Activated effector memory CD4-positive, alpha-beta T cell treated with Interleukin-2 at 50 U/mL for 16 hours (primary cell): ENCODE results near the gene PIH1D1.

Source experiments
- DNase-seq: peaks from one replicate; pipeline ENCODE4 v3.0.0-alpha.2; 2020

Gene PIH1D1

DNA sequence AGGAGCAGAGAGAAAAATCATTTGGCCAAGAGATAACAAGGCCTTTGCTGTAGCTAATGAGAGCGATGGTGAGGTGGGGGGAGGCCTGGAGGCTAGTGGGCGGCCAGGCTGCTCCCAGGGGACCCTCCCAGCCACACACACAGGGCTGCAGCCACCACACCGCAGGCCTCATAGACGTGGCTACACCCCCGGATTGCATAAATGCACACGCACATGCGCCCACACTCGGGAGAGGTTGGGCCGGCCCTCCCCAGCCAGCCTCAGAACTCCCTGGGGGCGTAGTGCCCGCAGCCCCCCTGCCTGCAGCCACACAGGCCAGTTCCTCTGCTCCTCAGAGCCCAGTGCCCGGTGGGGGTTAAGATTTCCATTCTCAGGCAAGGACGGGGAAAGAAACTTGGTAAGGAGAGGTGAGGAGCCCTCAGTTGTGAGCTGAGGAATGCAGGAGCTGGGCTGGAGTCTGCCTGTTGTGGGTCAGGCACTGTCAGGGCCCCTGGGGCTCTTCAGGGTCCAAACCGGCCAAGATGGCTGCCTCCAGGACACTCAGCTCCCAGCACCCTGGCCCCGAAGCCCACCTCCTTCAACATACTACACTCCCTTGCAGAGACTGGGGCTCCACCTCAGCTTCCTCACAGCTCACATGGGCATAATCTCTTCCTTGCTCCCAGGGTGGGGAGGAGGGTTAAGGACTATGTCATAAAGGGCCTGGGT is 36.4 kb downstream of the PIH1D1 start:
- no peak for DNase-seq

DNA sequence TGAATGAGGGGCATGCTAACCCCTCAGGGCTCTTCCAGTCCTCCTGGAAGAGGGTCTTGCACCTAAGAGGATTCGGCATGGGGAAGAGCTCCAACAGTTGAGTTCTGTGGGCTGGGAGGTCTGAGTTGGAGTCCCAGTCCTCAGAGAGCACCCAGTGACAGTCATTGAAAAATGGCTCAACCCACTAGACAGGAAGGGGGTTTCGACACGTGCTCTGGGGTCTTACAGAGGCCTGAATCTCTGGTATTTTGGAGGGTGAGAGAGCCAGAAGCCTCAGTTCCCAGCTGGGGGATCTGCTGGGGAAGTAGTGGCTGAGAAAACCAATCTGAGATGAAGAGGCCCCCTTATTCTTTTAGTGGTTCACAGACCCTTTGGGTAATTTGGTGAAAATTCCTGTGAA is 37.4 kb downstream of the PIH1D1 start:
- no peak for DNase-seq

GRCh38 chr19:49413348-49413747 is 38.3 kb downstream of the PIH1D1 start:
- no peak for DNase-seq

DNA sequence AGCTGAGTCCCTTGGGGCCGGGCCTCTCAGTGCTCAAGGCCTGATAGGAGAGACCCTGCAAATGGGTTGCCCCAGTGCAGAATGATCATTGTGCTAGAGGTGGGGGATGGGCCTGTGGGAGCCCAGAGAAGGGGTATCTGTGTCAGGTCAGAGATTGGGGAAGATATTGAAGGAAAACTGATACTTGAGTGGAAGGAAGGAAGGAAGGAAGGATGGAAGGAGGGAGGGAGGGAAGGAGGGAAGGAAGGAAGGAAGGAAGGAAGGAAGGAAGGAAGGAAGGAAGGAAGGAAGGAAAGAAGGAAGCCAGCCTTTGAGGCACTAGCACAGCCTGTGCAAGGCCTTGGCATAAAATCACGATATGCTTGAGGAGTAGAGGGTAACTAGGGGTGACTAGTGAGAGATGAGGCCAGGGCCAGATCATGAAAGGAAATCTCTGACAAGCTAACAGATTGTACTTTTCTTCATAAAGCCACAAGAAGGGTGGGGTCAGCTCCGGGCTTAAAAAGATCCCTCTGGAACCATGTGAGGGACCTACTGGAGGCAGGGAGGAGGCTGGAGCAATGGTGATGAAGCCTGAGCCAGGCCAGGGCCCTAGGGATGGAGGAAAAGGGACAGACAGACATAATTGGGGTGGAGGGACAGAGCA is 39.8 kb downstream of the PIH1D1 start:
- DNase-seq, result no peak

- no peak for DNase-seq
Observed at GRCh38 chr19:49409441-49410029, 42.1 kb downstream of the PIH1D1 start.

GRCh38 chr19:49408816-49409440 is 42.7 kb downstream of the PIH1D1 start:
- no peak for DNase-seq

DNA sequence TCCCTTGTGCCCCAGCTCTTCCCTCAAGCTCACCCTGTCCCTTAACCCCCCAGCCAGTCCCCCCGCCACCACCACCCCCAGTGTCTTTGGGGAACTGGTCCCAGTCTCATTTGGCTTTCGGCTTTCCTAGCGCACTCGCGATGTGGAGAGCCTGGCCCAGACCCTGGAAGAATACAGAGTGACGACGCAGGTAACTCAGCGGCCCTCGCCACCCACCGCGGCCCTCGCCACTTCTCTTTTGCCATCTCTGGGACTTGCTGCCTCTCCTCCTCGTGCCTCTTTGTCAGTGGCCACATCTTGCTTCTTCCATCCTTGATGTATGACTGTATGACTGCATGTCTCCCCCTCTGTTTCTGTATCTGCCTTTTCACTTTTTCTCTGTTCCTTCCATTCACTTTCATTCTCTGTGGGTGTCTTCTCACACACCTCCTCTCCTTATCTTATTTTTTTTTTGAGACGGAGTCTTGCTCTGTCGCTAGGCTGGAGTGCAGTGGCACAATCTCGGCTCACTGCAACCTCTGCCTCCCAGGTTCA is 44.1 kb downstream of the PIH1D1 start:
- no peak for DNase-seq

DNA sequence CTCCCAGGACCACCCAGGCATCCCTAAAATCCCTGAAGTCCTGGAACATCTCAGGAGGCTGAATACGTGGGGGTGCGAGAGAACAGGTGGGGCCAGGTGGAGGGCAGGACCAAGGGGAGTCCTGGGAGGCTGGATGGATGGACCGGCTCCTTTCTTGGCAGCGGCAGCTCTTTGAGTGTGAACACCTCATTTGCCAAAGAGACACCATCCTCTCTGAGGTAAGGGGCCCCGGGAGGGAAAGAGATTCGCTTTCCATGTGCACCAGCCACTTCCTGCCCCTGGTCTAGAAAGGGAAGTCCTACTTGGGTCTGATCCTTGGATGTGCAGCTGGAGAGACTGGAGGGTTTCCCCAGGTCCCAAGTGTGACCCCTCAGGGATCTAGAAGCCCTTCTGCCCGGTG is 44.5 kb downstream of the PIH1D1 start:
- no peak for DNase-seq

DNA sequence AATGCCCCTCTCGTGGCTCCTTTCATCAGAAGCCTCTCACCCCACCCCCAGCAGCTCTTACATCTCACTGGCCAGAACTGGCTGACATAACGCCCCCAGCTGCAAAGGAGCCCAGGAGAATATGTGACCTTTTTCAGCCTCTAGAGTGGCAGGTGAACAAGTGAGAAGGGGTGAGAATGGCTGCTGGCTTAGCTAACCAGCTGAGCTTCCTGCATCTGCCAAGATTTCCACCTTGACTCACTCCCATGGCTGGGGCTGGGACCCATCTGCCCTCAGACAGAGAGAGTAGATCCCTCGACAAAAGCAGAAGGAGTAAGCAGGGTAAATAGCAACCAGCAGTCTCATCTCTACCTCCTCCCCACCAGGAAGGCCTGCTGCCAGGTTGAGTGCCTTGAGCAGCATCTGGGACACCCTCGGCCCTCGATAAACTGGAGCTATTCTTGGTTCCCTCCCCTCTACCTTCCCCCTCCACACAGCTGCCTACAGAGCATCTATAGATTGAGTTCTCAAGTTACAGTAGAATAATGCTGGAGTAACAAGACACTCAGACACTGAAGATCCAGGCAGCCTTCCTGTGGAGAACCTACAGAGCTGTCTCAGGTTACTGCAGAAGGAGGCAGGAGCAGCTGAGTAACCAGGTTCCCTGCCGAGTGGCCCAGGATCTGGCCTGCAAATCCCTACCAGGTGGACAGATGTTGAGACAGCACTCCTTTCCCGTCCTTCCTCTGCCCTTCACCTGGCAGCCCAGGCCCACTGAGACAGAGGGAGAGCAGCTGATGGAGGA is 48.0 kb downstream of the PIH1D1 start:
- DNase-seq, result no peak

DNA sequence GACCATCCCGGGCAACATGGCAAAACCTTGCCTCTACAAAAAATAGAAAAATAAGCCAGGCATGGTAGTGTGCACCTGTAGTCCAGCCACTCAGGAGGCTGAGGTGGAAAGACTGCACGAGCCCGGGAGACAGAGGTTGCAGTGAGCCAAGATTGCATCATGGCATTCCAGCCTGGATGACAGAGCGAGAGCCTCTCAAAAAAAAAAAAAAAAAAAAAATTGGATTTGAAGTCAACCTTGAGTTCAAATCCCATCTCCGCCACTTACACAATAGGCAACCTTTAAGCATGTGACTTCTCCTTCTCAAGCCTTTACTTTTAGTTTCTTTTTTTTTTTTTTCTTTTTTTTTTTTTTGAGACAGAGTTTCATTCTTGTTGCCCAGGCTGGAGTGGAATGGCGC is 51.6 kb downstream of the PIH1D1 start:
- no peak for DNase-seq

DNA sequence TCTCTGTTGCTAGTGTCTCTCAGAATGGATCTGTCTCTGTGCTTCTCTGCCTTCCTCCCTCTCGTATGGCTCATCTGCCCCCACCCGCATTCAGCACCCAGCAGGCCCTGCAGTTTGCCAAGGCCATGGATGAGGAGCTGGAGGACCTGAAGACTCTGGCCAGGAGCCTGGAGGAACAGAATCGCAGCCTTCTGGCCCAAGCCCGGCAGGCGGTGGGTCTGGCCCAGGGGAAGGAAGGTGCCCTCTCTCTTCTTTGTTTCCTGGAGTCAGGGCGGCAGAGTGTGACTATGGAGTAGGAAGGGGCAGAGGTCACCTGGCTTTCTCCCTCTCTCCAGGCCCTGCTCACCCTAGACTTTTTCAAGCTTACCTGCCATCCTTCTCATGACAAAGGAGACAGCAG is 52.7 kb downstream of the PIH1D1 start:
- DNase-seq, result no peak

DNA sequence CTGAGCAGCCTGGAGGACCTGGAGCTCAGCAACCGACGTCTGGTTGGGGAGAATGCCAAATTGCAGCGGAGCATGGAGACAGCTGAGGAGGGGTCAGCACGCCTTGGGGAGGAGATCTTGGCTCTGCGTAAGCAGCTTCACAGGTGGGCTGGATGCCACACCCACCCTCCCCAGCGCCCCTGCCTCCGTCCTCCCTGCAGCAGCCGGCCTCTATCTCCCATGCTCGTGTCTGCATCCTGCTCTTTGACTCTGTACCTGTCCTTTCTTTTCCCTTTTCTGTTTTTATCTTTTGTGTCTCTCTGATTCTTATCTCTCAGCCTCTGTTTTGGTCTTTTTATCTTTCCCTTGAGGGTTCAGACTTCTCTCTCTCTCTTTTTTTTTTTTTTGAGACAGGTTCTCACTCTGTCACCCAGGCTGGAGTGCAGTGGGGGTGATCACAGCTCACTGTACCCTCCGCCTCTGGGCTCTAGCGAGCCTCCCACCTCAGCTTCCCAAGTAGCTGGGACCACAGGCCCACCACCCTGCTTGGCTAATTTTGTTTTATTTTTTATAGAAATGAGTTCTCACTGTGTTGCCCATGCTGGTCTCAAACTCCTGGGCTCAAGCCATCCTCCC is 53.5 kb downstream of the PIH1D1 start:
- no peak for DNase-seq

- no peak for DNase-seq
Observed at GRCh38 chr19:49396738-49397505, 54.7 kb downstream of the PIH1D1 start.
